SK-N-SH (cell line): ENCODE data around the gene NPHS1. TPM values are rescaled to one million over a fixed set of nuclear protein-coding genes. Genes with fewer than 3 reads are reported as not detected.

Source experiments
- CTCF ChIA-PET: fragments of 300-600, 350-600 bp; formaldehyde crosslinking; extraction: SDS; loops from one replicate; lab custom pipeline; 2021; lab: Yijun Ruan, JAX
- POLR2A ChIA-PET: fragments of 350-600 bp; sonication (Branson Sonifier 250); formaldehyde crosslinking; extraction: SDS; loops from one replicate; lab custom pipeline; 2020; ENCODE audit warnings: antibody characterized with exemption, inconsistent platforms; lab: Yijun Ruan, JAX
- DNase-seq: peaks from one replicate; pipeline ENCODE4 v3.0.0; 2012
- H2AFZ ChIP-seq: fragments of 200-600 bp; sonication (generic); 2 replicates; pipeline ENCODE4 v1.8.1; 2016; ENCODE audit warnings: antibody characterized with exemption, mild to moderate bottlenecking, low read depth
- H3F3A ChIP-seq: fragments of 200-600 bp; sonication (generic); replicated peaks from 2 replicates; pipeline ENCODE3; 2016; ENCODE audit warnings: antibody characterized with exemption, mild to moderate bottlenecking; ENCODE audit not compliant: insufficient read depth
- H3K27ac ChIP-seq, 2 experiments: fragments of 200-500 bp in 1 of 2; fragments of 200-600 bp in 1 of 2; sonication (Bioruptor generic) in 1 of 2; sonication (generic), shearing (Covaris generic) in 1 of 2; 2 replicates each; pipeline versions ENCODE4 v1.5.1 to v1.6.1; 2014 to 2016; ENCODE audit warnings: low read depth in 2 of 2, inconsistent platforms in 1 of 2, low read length in 1 of 2, mild to moderate bottlenecking in 1 of 2, mixed read lengths in 1 of 2
- H3K27me3 ChIP-seq: fragments of 200-600 bp; sonication (generic), shearing (Covaris generic); 2 replicates; pipeline ENCODE4 v1.6.1; 2016; ENCODE audit warnings: mixed run types; ENCODE audit not compliant: insufficient read depth
- H3K36me3 ChIP-seq, 2 experiments: fragments of 200-500 bp in 1 of 2; fragments of 200-600 bp in 1 of 2; sonication (Bioruptor generic) in 1 of 2; sonication (generic) in 1 of 2; replicated peaks in 1 of 2; 2 replicates each; pipeline versions ENCODE3 to v1.5.1; 2014 to 2016; ENCODE audit warnings: low read length in 1 of 2, mild to moderate bottlenecking in 1 of 2; ENCODE audit not compliant: insufficient read depth in 2 of 2, control insufficient read depth in 1 of 2
- H3K4me1 ChIP-seq, 2 experiments: fragments of 200-500 bp in 1 of 2; fragments of 200-600 bp in 1 of 2; sonication (Bioruptor generic) in 1 of 2; sonication (generic), shearing (Covaris generic) in 1 of 2; 2 replicates each; pipeline versions ENCODE4 v1.5.1 to v1.6.1; 2014 to 2016; ENCODE audit warnings: low read depth in 1 of 2, low read length in 1 of 2, mixed run types in 1 of 2; ENCODE audit not compliant: insufficient read depth in 2 of 2, control insufficient read depth in 1 of 2
- H3K4me2 ChIP-seq: fragments of 200-600 bp; sonication (generic), shearing (Covaris generic); 2 replicates; pipeline ENCODE4 v1.6.1; 2017; ENCODE audit warnings: mixed run types
- H3K4me3 ChIP-seq, 2 experiments: fragments of 200-500 bp in 1 of 2; fragments of 200-600 bp in 1 of 2; sonication (Bioruptor generic) in 1 of 2; sonication (generic), shearing (Covaris generic) in 1 of 2; 2 replicates each; pipeline versions ENCODE4 v1.5.1 to v1.8.1; 2014 to 2016; ENCODE audit warnings: low read depth in 2 of 2, inconsistent platforms in 1 of 2, low read length in 1 of 2, mild to moderate bottlenecking in 1 of 2, mixed read lengths in 1 of 2, moderate library complexity in 1 of 2
- H3K79me2 ChIP-seq: fragments of 200-600 bp; sonication (generic); 2 replicates; pipeline ENCODE4 v1.8.1; 2017; ENCODE audit warnings: mild to moderate bottlenecking; ENCODE audit not compliant: insufficient read depth
- H3K9ac ChIP-seq: fragments of 200-600 bp; sonication (generic); 2 replicates; pipeline ENCODE4 v1.6.1; 2017; ENCODE audit warnings: mixed run types
- H3K9me2 ChIP-seq: fragments of 200-600 bp; sonication (generic); 2 replicates; pipeline ENCODE4 v1.6.1; 2017; ENCODE audit warnings: mixed run types
- H3K9me3 ChIP-seq: fragments of 200-600 bp; sonication (generic); 2 replicates; pipeline ENCODE4 v1.6.1; 2017; ENCODE audit warnings: mixed run types, mild to moderate bottlenecking, moderate library complexity
- H4K20me1 ChIP-seq: fragments of 200-600 bp; sonication (generic); 2 replicates; pipeline ENCODE4 v1.6.1; 2017; ENCODE audit warnings: mild to moderate bottlenecking, mixed run types; ENCODE audit not compliant: insufficient read depth
- CHD2 ChIP-seq: fragments of 150-350 bp; IDR thresholded peaks from 2 replicates; pipeline ENCODE4 v1.6.1; 2018; ENCODE audit warnings: low read length; ENCODE audit not compliant: partially characterized antibody
- ELF1 ChIP-seq: IDR thresholded peaks from 2 replicates; pipeline ENCODE4 v1.4.0; 2012
- FOSL2 ChIP-seq: IDR thresholded peaks from 2 replicates; pipeline ENCODE4 v1.4.0; 2012; ENCODE audit warnings: low read depth, mild to moderate bottlenecking, moderate library complexity, borderline replicate concordance
- FOXJ3 ChIP-seq: sonication (generic); formaldehyde crosslinking; IDR thresholded peaks from 2 replicates; pipeline ENCODE4 v1.5.1; 2020; ENCODE audit warnings: mild to moderate bottlenecking, missing genetic modification reagents
- IRF3 ChIP-seq: fragments of 150-350 bp; IDR thresholded peaks from 2 replicates; pipeline ENCODE4 v1.6.1; 2016; ENCODE audit warnings: mild to moderate bottlenecking, low read depth, low read length
- MAX ChIP-seq: IDR thresholded peaks from 2 replicates; pipeline ENCODE4 v1.4.0; 2012; ENCODE audit warnings: low read depth
- MXI1 ChIP-seq: IDR thresholded peaks from 2 replicates; pipeline ENCODE4 v1.6.1; 2012; ENCODE audit warnings: mild to moderate bottlenecking, low read depth, low read length, improper control_type of control experiment
- NRF1 ChIP-seq: IDR thresholded peaks from 2 replicates; pipeline ENCODE4 v1.6.1; 2012; ENCODE audit warnings: low read depth, mild to moderate bottlenecking, low read length
- POLR2AphosphoS5 ChIP-seq: IDR thresholded peaks from 2 replicates; pipeline ENCODE4 v1.6.1; 2012; ENCODE audit warnings: low read depth, low read length
- RCOR1 ChIP-seq: fragments of 150-350 bp; IDR thresholded peaks from 2 replicates; pipeline ENCODE4 v1.6.1; 2017; ENCODE audit warnings: antibody characterized with exemption, low read length
- REST ChIP-seq: IDR thresholded peaks from 2 replicates; pipeline ENCODE4 v1.6.1; 2012; ENCODE audit warnings: mild to moderate bottlenecking, low read depth, low read length, moderate library complexity
- RFX5 ChIP-seq: IDR thresholded peaks from 2 replicates; pipeline ENCODE4 v1.6.1; 2012; ENCODE audit warnings: mild to moderate bottlenecking, improper control_type of control experiment, low read length
- SIN3A ChIP-seq: IDR thresholded peaks from 2 replicates; pipeline ENCODE4 v1.6.1; 2012; ENCODE audit warnings: low read depth, mild to moderate bottlenecking, low read length, moderate library complexity, borderline replicate concordance
- SMC3 ChIP-seq: IDR thresholded peaks from 2 replicates; pipeline ENCODE4 v1.6.1; 2012; ENCODE audit warnings: low read depth, low read length, improper control_type of control experiment
- TCF12 ChIP-seq: IDR thresholded peaks from 2 replicates; pipeline ENCODE4 v1.4.0; 2012
- YY1 ChIP-seq: IDR thresholded peaks from 2 replicates; pipeline ENCODE4 v1.4.0; 2012; ENCODE audit warnings: low read depth, mild to moderate bottlenecking
- WGBS: methylation state at CpG from one replicate; pipeline ENCODE4 v1.1.6; 2017; ENCODE audit warnings: low lambda C conversion rate; 5-methylcytosine and 5-hydroxymethylcytosine counted together
- polyA plus RNA-seq, 3 experiments: library from polyadenylated mRNA; depleted of rRNA; stranded (reverse); fragments of >200 nt; gene quantifications; 2 replicates each; pipeline ENCODE4 v1.2.3, GENCODE V29; 2012

Gene NPHS1
- polyA plus RNA-seq, 1 of the 3 experiments (the other 2 are of a cell fraction) = not detected

GRCh38 chr19:35901055-35901644, 48.8 kb upstream of the NPHS1 start (continued):
- TF ChIP-seq REST = 0 out of 2 replicates have a peak, but pooled peaks have one; percentile 39
- TF ChIP-seq TCF12 = peak; percentile 59; the same call in 1 of the 2 replicates
- no peak for TF ChIP-seq RCOR1
- TF ChIP-seq POLR2AphosphoS5 = no peak
- TF ChIP-seq IRF3 = no peak
- TF ChIP-seq SMC3 = no peak
- no peak for TF ChIP-seq FOXJ3 (CRISPR knock-in tag)

GRCh38 chr19:35899547-35900214, 47.4 kb upstream of the NPHS1 start:
- POLR2A ChIA-PET = interaction anchor here (1.4 kb wide), 1 partner anchor 32 kb away, joined by 5 read pairs; no protein-coding TSS in a partner anchor
- no peaks in the 10 kb centered on the region for H3K9me3 ChIP-seq
- H3K36me3 ChIP-seq = peaks cover 0 to 3% of the 10 kb centered on the region in 2 experiments
- H3K9ac ChIP-seq = peak overlapping the region; percentile 83
- H3K27me3 ChIP-seq = no peaks in the 10 kb centered on the region
- no peaks in the 10 kb centered on the region for H3K9me2 ChIP-seq
- CTCF ChIA-PET = interaction anchor here (1.5 kb wide), 1 partner anchor 19 kb away, joined by 4 read pairs; no protein-coding TSS in a partner anchor
- TF ChIP-seq MXI1 = peak; percentile 82; the same call in 1 of the 2 replicates
- TF ChIP-seq ELF1 = no peak
- peak; percentile 14; the same call in 1 of the 2 replicates for TF ChIP-seq MAX
- 0 out of 2 replicates have a peak, but pooled peaks have one; percentile 24 for TF ChIP-seq NRF1
- peak; percentile 30; the same call in 1 of the 2 replicates for TF ChIP-seq POLR2AphosphoS5
- TF ChIP-seq SMC3 = no peak
- peak; percentile 41; the same call in 1 of the 2 replicates for TF ChIP-seq SIN3A
- TF ChIP-seq RFX5 = no peak
- TF ChIP-seq FOXJ3 (CRISPR knock-in tag) = no peak
- peak; percentile 78 for TF ChIP-seq CHD2
- TF ChIP-seq REST = no peak
- TF ChIP-seq FOSL2 = no peak
- 0 out of 2 replicates have a peak, but pooled peaks have one; percentile 39 for TF ChIP-seq YY1
- TF ChIP-seq, all 33 proteins: peak for 7
- Histone ChIP-seq H2AFZ (peak overlapping the region; percentile 94), H4K20me1 (no peaks in the 10 kb centered on the region), H3K4me3 (peak overlapping the region; percentile 69 to 100), H3K4me2 (peak overlapping the region; percentile 100), H3F3A (peaks cover 10% of the 10 kb centered on the region), H3K27ac (peak overlapping the region; percentile 30 to 54), H3K79me2 (peaks cover 11% of the 10 kb centered on the region; the same call in 1 of the 2 replicates), H3K4me1 (peaks cover 8 to 22% of the 10 kb centered on the region in 2 experiments; a peak in 3 of 4 replicates)
- WGBS = 0% methylated on average over 14 of the region's 43 CpGs
- peak; percentile 95 for DNase-seq
